DOHH2 (cell line): ENCODE data around the gene RGMA.
"Not testable (repeated sequence)": the region's sequence is repeated elsewhere in the genome, so short reads cannot be mapped to it uniquely, and the experiment has no call there.

Experiments used
- H3F3A ChIP-seq: fragments of 200-600 bp; sonication (generic), shearing (Covaris generic); 2 replicates; pipeline ENCODE4 v1.6.0; 2016; ENCODE audit warnings: antibody characterized with exemption, mild to moderate bottlenecking; ENCODE audit not compliant: control insufficient read depth, insufficient read depth
- H3K27ac ChIP-seq: fragments of 200-600 bp; sonication (generic); 2 replicates; pipeline ENCODE4 v1.5.1; 2014; ENCODE audit warnings: low read depth, mild to moderate bottlenecking, low read length, moderate library complexity
- H3K27me3 ChIP-seq: fragments of 200-600 bp; sonication (generic); 2 replicates; pipeline ENCODE4 v1.6.1; 2014; ENCODE audit warnings: mild to moderate bottlenecking, low read length, mixed read lengths; ENCODE audit not compliant: control insufficient read depth
- H3K36me3 ChIP-seq: fragments of 200-600 bp; sonication (generic); 2 replicates; pipeline ENCODE4 v1.6.1; 2014; ENCODE audit warnings: mild to moderate bottlenecking, low read length, moderate library complexity, mixed read lengths; ENCODE audit not compliant: control insufficient read depth
- H3K4me1 ChIP-seq: fragments of 200-600 bp; sonication (generic); 2 replicates; pipeline ENCODE4 v1.6.1; 2014; ENCODE audit warnings: mild to moderate bottlenecking, low read length, mixed read lengths; ENCODE audit not compliant: control insufficient read depth
- H3K4me2 ChIP-seq: fragments of 200-600 bp; sonication (generic); 2 replicates; pipeline ENCODE4 v1.6.0; 2014; ENCODE audit warnings: mild to moderate bottlenecking, low read length, moderate library complexity
- H3K4me3 ChIP-seq: fragments of 200-600 bp; sonication (generic); 2 replicates; pipeline ENCODE4 v1.5.1; 2014; ENCODE audit warnings: mild to moderate bottlenecking, low read length, mixed read lengths
- H3K79me2 ChIP-seq: fragments of 200-600 bp; sonication (generic); 2 replicates; pipeline ENCODE4 v1.6.1; 2014; ENCODE audit warnings: mild to moderate bottlenecking, low read length, mixed read lengths; ENCODE audit not compliant: control insufficient read depth
- H3K9me2 ChIP-seq: fragments of 200-600 bp; sonication (generic); replicated peaks from 2 replicates; pipeline ENCODE4 v1.6.1; 2014; ENCODE audit warnings: mild to moderate bottlenecking, low read length, mixed read lengths; ENCODE audit not compliant: control insufficient read depth
- H3K9me3 ChIP-seq: fragments of 200-600 bp; sonication (generic); 2 replicates; pipeline ENCODE4 v1.6.1; 2014; ENCODE audit warnings: antibody characterized with exemption, low read length, mixed read lengths; ENCODE audit not compliant: control insufficient read depth, insufficient read depth
- H4K20me1 ChIP-seq: fragments of 200-600 bp; sonication (generic); 2 replicates; pipeline ENCODE4 v1.6.0; 2014; ENCODE audit warnings: low read depth, mild to moderate bottlenecking, antibody characterized with exemption, low read length, moderate library complexity; ENCODE audit not compliant: control insufficient read depth, insufficient read depth
- EZH2phosphoT487 ChIP-seq: fragments of 200-600 bp; sonication (generic); IDR thresholded peaks from 2 replicates; pipeline ENCODE4 v1.6.1; 2017; ENCODE audit warnings: borderline replicate concordance, mild to moderate bottlenecking, antibody characterized with exemption, low read length, moderate library complexity, mixed read lengths
- TF ChIP-seq, protein P1 (sequence below): fragments of 200-600 bp; sonication (generic); IDR thresholded peaks from one replicate; pipeline ENCODE4 v1.5.1; 2014; ENCODE audit warnings: antibody characterized with exemption, mild to moderate bottlenecking, low read depth, low read length; ENCODE audit not compliant: poor library complexity, severe bottlenecking

RGMA gene

GRCh38 chr15:93035092-93035915, 53.7 kb downstream of the RGMA start:
- H3K79me2 ChIP-seq, result no peaks in the 10 kb centered on the region
- H3K4me3 ChIP-seq, result no peak overlapping the region
- H4K20me1 ChIP-seq, result no peaks in the 10 kb centered on the region
- H3K4me2 ChIP-seq, result peak overlapping the region; percentile 28; the same call in 1 of the 2 replicates
- no peaks in the 10 kb centered on the region for H3K36me3 ChIP-seq
- H3K9me3 ChIP-seq, result no peaks in the 10 kb centered on the region
- H3F3A ChIP-seq, result no peaks in the 10 kb centered on the region
- no peak overlapping the region for H3K27ac ChIP-seq
- no peaks in the 10 kb centered on the region for H3K9me2 ChIP-seq
- H3K4me1 ChIP-seq, result 0 out of 2 replicates have a peak, but pooled peaks cover 10% of the 10 kb centered on the region
- no peaks in the 10 kb centered on the region for H3K27me3 ChIP-seq
- no peak for TF ChIP-seq EZH2phosphoT487
- TF ChIP-seq, protein P1, sequence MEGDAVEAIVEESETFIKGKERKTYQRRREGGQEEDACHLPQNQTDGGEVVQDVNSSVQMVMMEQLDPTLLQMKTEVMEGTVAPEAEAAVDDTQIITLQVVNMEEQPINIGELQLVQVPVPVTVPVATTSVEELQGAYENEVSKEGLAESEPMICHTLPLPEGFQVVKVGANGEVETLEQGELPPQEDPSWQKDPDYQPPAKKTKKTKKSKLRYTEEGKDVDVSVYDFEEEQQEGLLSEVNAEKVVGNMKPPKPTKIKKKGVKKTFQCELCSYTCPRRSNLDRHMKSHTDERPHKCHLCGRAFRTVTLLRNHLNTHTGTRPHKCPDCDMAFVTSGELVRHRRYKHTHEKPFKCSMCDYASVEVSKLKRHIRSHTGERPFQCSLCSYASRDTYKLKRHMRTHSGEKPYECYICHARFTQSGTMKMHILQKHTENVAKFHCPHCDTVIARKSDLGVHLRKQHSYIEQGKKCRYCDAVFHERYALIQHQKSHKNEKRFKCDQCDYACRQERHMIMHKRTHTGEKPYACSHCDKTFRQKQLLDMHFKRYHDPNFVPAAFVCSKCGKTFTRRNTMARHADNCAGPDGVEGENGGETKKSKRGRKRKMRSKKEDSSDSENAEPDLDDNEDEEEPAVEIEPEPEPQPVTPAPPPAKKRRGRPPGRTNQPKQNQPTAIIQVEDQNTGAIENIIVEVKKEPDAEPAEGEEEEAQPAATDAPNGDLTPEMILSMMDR, result no peak

DNA sequence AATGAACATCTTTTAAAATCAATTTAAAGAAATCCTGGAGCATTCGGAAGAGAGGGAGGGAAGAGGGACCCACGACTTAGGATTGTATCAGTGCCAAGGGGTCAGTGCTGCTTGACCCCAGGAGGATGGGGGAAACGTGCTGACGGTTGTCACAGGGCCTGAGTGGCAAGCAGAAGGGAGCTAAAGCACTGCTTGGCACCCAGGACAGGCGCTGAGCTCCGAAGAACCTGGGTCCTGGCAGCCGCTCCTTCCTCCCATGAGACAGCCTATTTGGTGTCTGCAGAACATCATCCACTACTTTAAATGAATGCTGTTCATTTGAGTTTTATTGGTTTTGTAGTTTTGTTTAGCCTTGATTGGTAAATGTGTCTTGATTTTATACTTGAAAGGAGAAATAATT, 54.5 kb downstream of the RGMA start:
- Histone ChIP-seq H3K9me3 (no peaks in the 10 kb centered on the region), H3K79me2 (no peaks in the 10 kb centered on the region), H3K27me3 (no peaks in the 10 kb centered on the region), H3K27ac (no peak overlapping the region), H3K9me2 (no peaks in the 10 kb centered on the region), H3K4me1 (0 out of 2 replicates have a peak, but pooled peaks cover 10% of the 10 kb centered on the region), H3K36me3 (no peaks in the 10 kb centered on the region), H3F3A (no peaks in the 10 kb centered on the region), H3K4me3 (no peak overlapping the region), H4K20me1 (no peaks in the 10 kb centered on the region), H3K4me2 (no peak overlapping the region)
- no peak for TF ChIP-seq EZH2phosphoT487
- TF ChIP-seq, protein P1, result no peak

DNA sequence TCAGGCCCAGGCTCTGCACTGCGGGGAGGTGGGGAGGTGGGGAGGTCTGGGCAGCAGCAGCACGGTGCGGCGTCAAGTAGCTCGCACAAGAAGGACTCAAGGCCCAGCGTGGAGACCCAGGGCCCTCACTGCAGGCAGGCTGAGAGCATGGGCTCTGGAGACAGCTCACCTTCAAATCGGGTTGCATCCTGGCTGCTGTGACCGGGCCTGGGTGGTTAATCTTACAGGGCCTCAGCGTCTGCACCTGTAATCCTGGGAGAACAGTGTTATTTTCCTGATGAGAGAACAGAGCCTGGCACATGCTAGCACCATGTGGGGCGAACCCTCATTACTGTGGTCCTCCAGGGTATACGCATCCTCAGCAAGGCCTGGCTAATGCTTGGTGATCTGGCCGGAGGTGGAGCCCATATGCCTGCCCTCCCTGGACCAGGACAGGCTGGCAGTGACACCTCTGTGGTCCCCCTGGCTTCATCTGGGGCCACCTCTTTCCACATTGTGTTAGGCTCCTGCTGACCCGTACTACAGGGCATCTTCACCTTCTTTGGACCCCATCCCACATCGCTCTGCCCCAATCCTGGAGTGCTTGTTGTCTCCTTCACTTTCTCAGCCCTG, 55.5 kb downstream of the RGMA start:
- Histone ChIP-seq H3K9me3 (no peaks in the 10 kb centered on the region), H3K4me1 (0 out of 2 replicates have a peak, but pooled peaks cover 10% of the 10 kb centered on the region), H3K36me3 (no peaks in the 10 kb centered on the region), H3K4me3 (no peak overlapping the region), H3K79me2 (no peaks in the 10 kb centered on the region), H4K20me1 (no peaks in the 10 kb centered on the region), H3F3A (no peaks in the 10 kb centered on the region), H3K4me2 (no peak overlapping the region), H3K27me3 (no peaks in the 10 kb centered on the region), H3K27ac (no peak overlapping the region), H3K9me2 (no peaks in the 10 kb centered on the region)
- TF ChIP-seq, protein P1, result no peak
- TF ChIP-seq EZH2phosphoT487, result no peak

- not testable (repeated sequence) for H3K9me3 ChIP-seq, H3F3A ChIP-seq, H4K20me1 ChIP-seq, H3K4me3 ChIP-seq, H3K4me2 ChIP-seq, H3K4me1 ChIP-seq, H3K9me2 ChIP-seq, H3K79me2 ChIP-seq, H3K27ac ChIP-seq, H3K27me3 ChIP-seq, H3K36me3 ChIP-seq
These were observed 56.4 kb downstream of the RGMA start for GRCh38 chr15:93032515-93033206.

GRCh38 chr15:93031557-93032384, 57.2 kb downstream of the RGMA start:
- not testable (repeated sequence) for H3K27me3 ChIP-seq, H3K9me2 ChIP-seq, H3K36me3 ChIP-seq, H3K79me2 ChIP-seq, H3K4me1 ChIP-seq, H3F3A ChIP-seq, H3K9me3 ChIP-seq, H4K20me1 ChIP-seq, H3K27ac ChIP-seq, H3K4me2 ChIP-seq, H3K4me3 ChIP-seq
